HCT116 (cell line): ENCODE measurements around the gene SLC12A8. TPM values are rescaled to one million over a fixed set of nuclear protein-coding genes. Genes with fewer than 3 reads are reported as not detected.

Source experiments
- ATAC-seq: fragments of 200-7000 bp; cut with Tn5 transposase; 2 replicates; pipeline ENCODE4 v1.9.1; 2020; ENCODE audit warnings: mild to moderate bottlenecking, moderate library complexity
- BruUV-seq: library from RNA; stranded (reverse); fragments of 400-500 nt; replicated peaks from 2 replicates; lab custom pipeline; 2021; lab: Mats Ljungman, UMichigan
- CTCF ChIA-PET: fragments of 300-600 bp; sonication (Branson Sonifier 250); formaldehyde crosslinking; loops from one replicate; lab custom pipeline; 2021; ENCODE audit warnings: antibody characterized with exemption; lab: Charles Lee
- POLR2A ChIA-PET: fragments of 300-600, 350-600 bp; sonication (Branson Sonifier 250); formaldehyde crosslinking; loops from one replicate; lab custom pipeline; 2021; ENCODE audit warnings: antibody characterized with exemption; lab: Charles Lee
- RAD21 ChIA-PET, 2 experiments: fragments of 300-600 bp; sonication (Branson Sonifier 250); formaldehyde crosslinking; loops; one replicate each; lab custom pipeline; 2023; ENCODE audit warnings: low total read pairs in 2 of 2; ENCODE audit not compliant: uncharacterized antibody in 2 of 2, unreplicated experiment in 2 of 2, low non-redundant PET in 1 of 2; lab: Charles Lee
- DNase-seq: peaks from one replicate; pipeline ENCODE4 v3.0.0-alpha.2; 2010; ENCODE audit warnings: low read depth, low spot score
- H2AFZ ChIP-seq: fragments of 200-600 bp; shearing (Covaris generic), sonication (generic); 2 replicates; pipeline ENCODE4 v1.6.1; 2017; ENCODE audit warnings: low read depth, mixed run types, mixed read lengths, antibody characterized with exemption, low read length; ENCODE audit not compliant: poor library complexity, severe bottlenecking
- H3K27ac ChIP-seq: 2 replicates; pipeline ENCODE4 v1.5.1; 2012; ENCODE audit warnings: low read depth, low read length
- H3K27me3 ChIP-seq: fragments of 200-600 bp; sonication (generic); 2 replicates; pipeline ENCODE4 v1.6.1; 2016; ENCODE audit warnings: mixed run types, low read length, mixed read lengths; ENCODE audit not compliant: insufficient read depth
- H3K36me3 ChIP-seq, 2 experiments: fragments of 200-500 bp in 1 of 2; fragments of 200-600 bp in 1 of 2; sonication (Bioruptor generic) in 1 of 2; sonication (generic) in 1 of 2; 2 replicates each; pipeline versions ENCODE4 v1.5.1 to v1.6.1; 2014 to 2016; ENCODE audit warnings: low read length in 2 of 2, inconsistent platforms in 1 of 2, mixed read lengths in 1 of 2, mixed run types in 1 of 2; ENCODE audit not compliant: insufficient read depth in 2 of 2, control insufficient read depth in 1 of 2
- H3K4me1 ChIP-seq, 2 experiments: fragments of 200-600 bp in 1 of 2; sonication (generic) in 1 of 2; 2 replicates each; pipeline versions ENCODE4 v1.5.1 to v1.6.1; 2012 to 2017; ENCODE audit warnings: low read length in 2 of 2, inconsistent platforms in 1 of 2, mild to moderate bottlenecking in 1 of 2, mixed read lengths in 1 of 2, mixed run types in 1 of 2, moderate library complexity in 1 of 2; ENCODE audit not compliant: insufficient read depth in 2 of 2, control insufficient read depth in 1 of 2
- H3K4me2 ChIP-seq: fragments of 200-600 bp; sonication (generic); 2 replicates; pipeline ENCODE4 v1.6.1; 2017; ENCODE audit warnings: mixed run types, low read length, mixed read lengths
- H3K4me3 ChIP-seq, 2 experiments: fragments of 200-600 bp in 1 of 2; sonication (generic) in 1 of 2; replicated peaks in 1 of 2; 2 replicates each; pipeline ENCODE4 v1.5.1; 2011 to 2016; ENCODE audit warnings: low read length in 2 of 2, control low read depth in 1 of 2, low read depth in 1 of 2, mild to moderate bottlenecking in 1 of 2, mixed read lengths in 1 of 2, mixed run types in 1 of 2
- H3K79me2 ChIP-seq: fragments of 200-600 bp; sonication (generic); 2 replicates; pipeline ENCODE4 v1.6.1; 2017; ENCODE audit warnings: mild to moderate bottlenecking, mixed run types, low read length, moderate library complexity, mixed read lengths; ENCODE audit not compliant: insufficient read depth
- H3K9ac ChIP-seq: fragments of 200-600 bp; sonication (generic); 2 replicates; pipeline ENCODE4 v1.6.1; 2016; ENCODE audit warnings: low read length, mixed read lengths
- H3K9me2 ChIP-seq: fragments of 200-600 bp; sonication (generic), shearing (Covaris generic); 2 replicates; pipeline ENCODE4 v1.6.1; 2017; ENCODE audit warnings: mixed run types, mild to moderate bottlenecking, moderate library complexity; ENCODE audit not compliant: insufficient read depth
- H3K9me3 ChIP-seq, 2 experiments: fragments of 200-500 bp in 1 of 2; fragments of 200-600 bp in 1 of 2; sonication (Bioruptor generic) in 1 of 2; sonication (generic) in 1 of 2; 2 replicates each; pipeline ENCODE4 v1.6.1; 2014 to 2017; ENCODE audit warnings: low read length in 2 of 2, mixed read lengths in 2 of 2, inconsistent platforms in 1 of 2, low read depth in 1 of 2, mild to moderate bottlenecking in 1 of 2, mixed run types in 1 of 2, moderate library complexity in 1 of 2; ENCODE audit not compliant: control insufficient read depth in 1 of 2, insufficient read depth in 1 of 2
- H4K20me1 ChIP-seq: fragments of 200-600 bp; sonication (generic), shearing (Covaris generic); 2 replicates; pipeline ENCODE4 v1.6.1; 2017; ENCODE audit warnings: mixed run types, mild to moderate bottlenecking, moderate library complexity; ENCODE audit not compliant: insufficient read depth
- CEBPB ChIP-seq: IDR thresholded peaks from 2 replicates; pipeline ENCODE4 v1.6.1; 2012; ENCODE audit warnings: low read depth
- EGR1 ChIP-seq: IDR thresholded peaks from 2 replicates; pipeline ENCODE4 v1.6.1; 2012; ENCODE audit warnings: low read depth
- ELF1 ChIP-seq: IDR thresholded peaks from 2 replicates; pipeline ENCODE4 v1.6.1; 2012; ENCODE audit warnings: low read depth, borderline replicate concordance
- EZH2phosphoT487 ChIP-seq: fragments of 200-600 bp; IDR thresholded peaks from 2 replicates; pipeline ENCODE4 v1.6.1; 2018; ENCODE audit warnings: antibody characterized with exemption, borderline replicate concordance
- FOSL1 ChIP-seq: IDR thresholded peaks from 2 replicates; pipeline ENCODE4 v1.6.1; 2012; ENCODE audit warnings: low read depth
- POLR2AphosphoS5 ChIP-seq: IDR thresholded peaks from 2 replicates; pipeline ENCODE4 v1.6.1; 2011; ENCODE audit warnings: mild to moderate bottlenecking, low read depth, low read length, moderate library complexity
- RAD21 ChIP-seq: IDR thresholded peaks from 2 replicates; pipeline ENCODE4 v1.6.1; 2012; ENCODE audit warnings: low read depth, mild to moderate bottlenecking
- SP1 ChIP-seq: IDR thresholded peaks from 2 replicates; pipeline ENCODE4 v1.6.1; 2012; ENCODE audit warnings: low read depth
- SRF ChIP-seq: IDR thresholded peaks from 2 replicates; pipeline ENCODE4 v1.6.1; 2012; ENCODE audit warnings: low read depth
- TCF7L2 ChIP-seq: IDR thresholded peaks from 2 replicates; pipeline ENCODE4 v1.7.0; 2011; ENCODE audit warnings: borderline replicate concordance, inconsistent platforms; ENCODE audit not compliant: insufficient read depth, insufficient read length; ENCODE audit errors: extremely low read depth
- ZNF274 ChIP-seq: fragments of 200-500 bp; sonication (Bioruptor generic); IDR thresholded peaks from 2 replicates; pipeline ENCODE4 v1.6.1; 2014; ENCODE audit warnings: mild to moderate bottlenecking, low read depth, low read length, inconsistent platforms
- intact Hi-C: fragments of 100-400 bp; cut with micrococcal nuclease; formaldehyde crosslinking; loops from 2 replicates; pipeline ENCODE4 v1.10.0; 2022
- total RNA-seq: library from RNA; stranded (reverse); gene quantifications from one replicate; pipeline ENCODE4 v1.2.1, GENCODE V29; 2021; ENCODE audit not compliant: unreplicated experiment
- TF ChIP-seq, protein P1 (sequence below), 3 experiments: fragments of 200-600 bp in 1 of 3; sonication (generic) in 1 of 3; IDR thresholded peaks in 2 of 3; conservative IDR thresholded peaks in 1 of 3; 2 replicates each; pipeline ENCODE4 v1.5.1; 2012 to 2017; ENCODE audit warnings: low read depth in 2 of 3, low read length in 2 of 3, antibody characterized with exemption in 1 of 3, borderline replicate concordance in 1 of 3, control low read depth in 1 of 3, mild to moderate bottlenecking in 1 of 3, mixed read lengths in 1 of 3, mixed run types in 1 of 3, moderate library complexity in 1 of 3; ENCODE audit not compliant: insufficient read depth in 1 of 3
- TF ChIP-seq, protein P2 (sequence below): IDR thresholded peaks from 2 replicates; pipeline ENCODE4 v1.6.1; 2012; ENCODE audit warnings: low read depth
- TF ChIP-seq, protein P3 (sequence below): IDR thresholded peaks from 2 replicates; pipeline ENCODE4 v1.6.1; 2012
- TF ChIP-seq, protein P4 (sequence below): IDR thresholded peaks from 2 replicates; pipeline ENCODE4 v1.6.1; 2012

SLC12A8 gene
- total RNA-seq, 1 experiment from 2014 or later = 19.9 TPM

DNA sequence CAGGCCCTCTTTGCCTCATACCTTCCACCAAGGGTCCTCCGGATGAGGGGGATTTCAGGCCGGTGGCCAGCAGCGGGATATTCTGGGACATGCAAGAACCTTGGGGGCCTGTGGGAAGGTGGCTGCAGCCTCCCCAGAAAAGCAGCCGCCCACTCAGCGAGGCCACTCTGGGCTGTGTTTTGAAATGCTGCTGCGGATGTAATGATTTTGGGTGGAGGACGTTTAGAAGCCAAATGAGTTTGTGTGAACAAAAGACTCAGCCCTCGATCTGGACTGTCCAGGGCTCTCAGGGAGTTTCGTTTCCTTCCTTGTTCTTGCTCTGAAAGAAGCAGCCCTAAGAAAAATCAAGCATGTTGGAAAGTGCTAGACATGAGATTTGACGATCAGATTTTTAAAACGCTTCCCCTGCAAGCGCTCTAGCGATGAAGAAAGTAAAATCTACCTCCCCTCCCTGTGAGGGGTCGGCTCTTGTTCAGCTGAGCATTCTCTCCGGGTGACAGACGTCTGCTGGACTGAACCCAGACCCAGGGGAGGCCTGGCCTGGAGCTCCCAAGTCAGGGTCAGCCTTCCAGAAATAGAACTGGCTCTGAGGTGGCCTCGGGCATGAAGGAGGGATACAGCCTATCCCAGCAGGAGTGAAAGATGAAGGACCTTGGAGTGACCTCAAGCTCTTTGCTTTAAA lies 169.7 kb downstream of the SLC12A8 start:
- ChIA-PET POLR2A (no interaction called here), CTCF (no interaction called here), RAD21 (no interaction called here)
- Histone ChIP-seq H3K79me2 (no peaks in the 10 kb centered on the region), H4K20me1 (no peaks in the 10 kb centered on the region), H2AFZ (no peak overlapping the region), H3K4me3 (no peak overlapping the region), H3K4me1 (peaks cover 0 to 5% of the 10 kb centered on the region in 2 experiments; a peak in 1 of 4 replicates), H3K9me3 (no peaks in the 10 kb centered on the region), H3K9ac (no peak overlapping the region), H3K4me2 (no peak overlapping the region)
- ATAC-seq (no peak), DNase-seq (no peak)
- intact Hi-C loops = no loop called here
- no peak for TF ChIP-seq POLR2AphosphoS5
- no peak for TF ChIP-seq RAD21
- no peak for TF ChIP-seq TCF7L2
- no peak for TF ChIP-seq ZNF274
- TF ChIP-seq EZH2phosphoT487 = no peak
- TF ChIP-seq EGR1 = no peak
- TF ChIP-seq, protein P1, sequence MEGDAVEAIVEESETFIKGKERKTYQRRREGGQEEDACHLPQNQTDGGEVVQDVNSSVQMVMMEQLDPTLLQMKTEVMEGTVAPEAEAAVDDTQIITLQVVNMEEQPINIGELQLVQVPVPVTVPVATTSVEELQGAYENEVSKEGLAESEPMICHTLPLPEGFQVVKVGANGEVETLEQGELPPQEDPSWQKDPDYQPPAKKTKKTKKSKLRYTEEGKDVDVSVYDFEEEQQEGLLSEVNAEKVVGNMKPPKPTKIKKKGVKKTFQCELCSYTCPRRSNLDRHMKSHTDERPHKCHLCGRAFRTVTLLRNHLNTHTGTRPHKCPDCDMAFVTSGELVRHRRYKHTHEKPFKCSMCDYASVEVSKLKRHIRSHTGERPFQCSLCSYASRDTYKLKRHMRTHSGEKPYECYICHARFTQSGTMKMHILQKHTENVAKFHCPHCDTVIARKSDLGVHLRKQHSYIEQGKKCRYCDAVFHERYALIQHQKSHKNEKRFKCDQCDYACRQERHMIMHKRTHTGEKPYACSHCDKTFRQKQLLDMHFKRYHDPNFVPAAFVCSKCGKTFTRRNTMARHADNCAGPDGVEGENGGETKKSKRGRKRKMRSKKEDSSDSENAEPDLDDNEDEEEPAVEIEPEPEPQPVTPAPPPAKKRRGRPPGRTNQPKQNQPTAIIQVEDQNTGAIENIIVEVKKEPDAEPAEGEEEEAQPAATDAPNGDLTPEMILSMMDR (IDR thresholded peaks at IDR 0.05 in 2 of 3, conservative IDR thresholded peaks at IDR 0.05 in 1 of 3; ENCODE audit: borderline replicate concordance in 1 of 3, insufficient read depth in 1 of 3, low read depth in 2 of 3, low read length in 2 of 3) = no peak
- TF ChIP-seq, protein P2, sequence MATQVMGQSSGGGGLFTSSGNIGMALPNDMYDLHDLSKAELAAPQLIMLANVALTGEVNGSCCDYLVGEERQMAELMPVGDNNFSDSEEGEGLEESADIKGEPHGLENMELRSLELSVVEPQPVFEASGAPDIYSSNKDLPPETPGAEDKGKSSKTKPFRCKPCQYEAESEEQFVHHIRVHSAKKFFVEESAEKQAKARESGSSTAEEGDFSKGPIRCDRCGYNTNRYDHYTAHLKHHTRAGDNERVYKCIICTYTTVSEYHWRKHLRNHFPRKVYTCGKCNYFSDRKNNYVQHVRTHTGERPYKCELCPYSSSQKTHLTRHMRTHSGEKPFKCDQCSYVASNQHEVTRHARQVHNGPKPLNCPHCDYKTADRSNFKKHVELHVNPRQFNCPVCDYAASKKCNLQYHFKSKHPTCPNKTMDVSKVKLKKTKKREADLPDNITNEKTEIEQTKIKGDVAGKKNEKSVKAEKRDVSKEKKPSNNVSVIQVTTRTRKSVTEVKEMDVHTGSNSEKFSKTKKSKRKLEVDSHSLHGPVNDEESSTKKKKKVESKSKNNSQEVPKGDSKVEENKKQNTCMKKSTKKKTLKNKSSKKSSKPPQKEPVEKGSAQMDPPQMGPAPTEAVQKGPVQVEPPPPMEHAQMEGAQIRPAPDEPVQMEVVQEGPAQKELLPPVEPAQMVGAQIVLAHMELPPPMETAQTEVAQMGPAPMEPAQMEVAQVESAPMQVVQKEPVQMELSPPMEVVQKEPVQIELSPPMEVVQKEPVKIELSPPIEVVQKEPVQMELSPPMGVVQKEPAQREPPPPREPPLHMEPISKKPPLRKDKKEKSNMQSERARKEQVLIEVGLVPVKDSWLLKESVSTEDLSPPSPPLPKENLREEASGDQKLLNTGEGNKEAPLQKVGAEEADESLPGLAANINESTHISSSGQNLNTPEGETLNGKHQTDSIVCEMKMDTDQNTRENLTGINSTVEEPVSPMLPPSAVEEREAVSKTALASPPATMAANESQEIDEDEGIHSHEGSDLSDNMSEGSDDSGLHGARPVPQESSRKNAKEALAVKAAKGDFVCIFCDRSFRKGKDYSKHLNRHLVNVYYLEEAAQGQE = no peak
- TF ChIP-seq CEBPB = no peak
- TF ChIP-seq SP1 = no peak
- no peak for TF ChIP-seq FOSL1
- no peak for TF ChIP-seq ELF1
- no peak for TF ChIP-seq SRF
- TF ChIP-seq, protein P3, sequence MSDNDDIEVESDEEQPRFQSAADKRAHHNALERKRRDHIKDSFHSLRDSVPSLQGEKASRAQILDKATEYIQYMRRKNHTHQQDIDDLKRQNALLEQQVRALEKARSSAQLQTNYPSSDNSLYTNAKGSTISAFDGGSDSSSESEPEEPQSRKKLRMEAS = no peak
- TF ChIP-seq, protein P4, sequence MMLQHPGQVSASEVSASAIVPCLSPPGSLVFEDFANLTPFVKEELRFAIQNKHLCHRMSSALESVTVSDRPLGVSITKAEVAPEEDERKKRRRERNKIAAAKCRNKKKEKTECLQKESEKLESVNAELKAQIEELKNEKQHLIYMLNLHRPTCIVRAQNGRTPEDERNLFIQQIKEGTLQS = no peak
- TF ChIP-seq, all 23 proteins: peak for 0
- Histone ChIP-seq H3K9me2 (no peaks in the 10 kb centered on the region), H3K27me3 (no peaks in the 10 kb centered on the region; the same call in none of the 2 replicates), H3K36me3 (no peaks in the 10 kb centered on the region), H3K27ac (no peak overlapping the region)
- no TSS peak for BruUV-seq
